Parathyroid adenoma (tissue), 2 donors: Measurements from ENCODE around the gene ECHDC1.

Experiments
- H2AFZ ChIP-seq: fragments of 300-600 bp; sonication (generic); one replicate; pipeline ENCODE4 v1.7.0; 2017; ENCODE audit warnings: antibody characterized with exemption, mild to moderate bottlenecking
- H3K27ac ChIP-seq: fragments of 300-600 bp; sonication (generic); one replicate; pipeline ENCODE4 v1.7.0; 2017
- H3K27me3 ChIP-seq: fragments of 300-600 bp; sonication (generic); one replicate; pipeline ENCODE4 v1.7.0; 2017; ENCODE audit warnings: low read length; ENCODE audit not compliant: control insufficient read depth, insufficient read depth
- H3K36me3 ChIP-seq: fragments of 300-600 bp; sonication (generic); one replicate; pipeline ENCODE4 v1.7.0; 2017; ENCODE audit warnings: low read length; ENCODE audit not compliant: control insufficient read depth, insufficient read depth
- H3K4me1 ChIP-seq: fragments of 300-600 bp; sonication (generic); one replicate; pipeline ENCODE4 v1.7.0; 2017; ENCODE audit warnings: control low read depth
- H3K4me2 ChIP-seq: fragments of 300-600 bp; sonication (generic); one replicate; pipeline ENCODE4 v1.7.0; 2017; ENCODE audit warnings: low read length
- H3K4me3 ChIP-seq: fragments of 300-600 bp; sonication (generic); one replicate; pipeline ENCODE4 v1.7.0; 2017; ENCODE audit warnings: low read depth, low read length
- H3K79me2 ChIP-seq: fragments of 300-600 bp; sonication (generic); one replicate; pipeline ENCODE4 v1.7.0; 2017; ENCODE audit warnings: control low read depth
- H3K9ac ChIP-seq: fragments of 300-600 bp; sonication (generic); one replicate; pipeline ENCODE4 v1.7.0; 2017; ENCODE audit warnings: mild to moderate bottlenecking
- H3K9me3 ChIP-seq: fragments of 300-600 bp; sonication (generic); one replicate; pipeline ENCODE4 v1.7.0; 2017; ENCODE audit warnings: low read length; ENCODE audit not compliant: control insufficient read depth
- CTCF ChIP-seq: fragments of 300-600 bp; sonication (generic); IDR thresholded peaks from one replicate; pipeline ENCODE4 v1.7.0; 2017; ENCODE audit warnings: antibody characterized with exemption, mild to moderate bottlenecking
- donor health status: primary hyperparathyroidism.

The ECHDC1 gene

DNA sequence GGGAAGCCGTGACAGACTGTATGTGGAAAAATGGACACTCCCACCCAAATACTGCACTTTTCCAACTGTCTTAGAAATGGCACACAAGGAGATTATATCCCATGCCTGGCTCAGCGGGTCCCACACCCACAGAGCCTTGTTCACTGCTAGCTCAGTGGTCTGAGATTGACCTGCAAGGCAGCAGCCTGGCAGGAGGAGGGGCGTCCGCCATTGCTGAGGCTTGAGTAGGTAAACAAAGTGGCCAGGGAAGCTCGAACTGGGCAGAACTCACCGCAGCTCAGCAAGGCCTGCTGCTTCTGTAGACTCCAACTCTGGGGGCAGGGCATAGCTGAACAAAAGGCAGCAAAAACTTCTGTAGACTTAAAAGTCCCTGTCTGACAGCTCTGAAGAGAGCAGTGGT, 88.1 kb downstream of the ECHDC1 start:
- H3K79me2 ChIP-seq = no peaks in the 10 kb centered on the region
- H3K9me3 ChIP-seq = no peaks in the 10 kb centered on the region
- no peak for TF ChIP-seq CTCF

DNA sequence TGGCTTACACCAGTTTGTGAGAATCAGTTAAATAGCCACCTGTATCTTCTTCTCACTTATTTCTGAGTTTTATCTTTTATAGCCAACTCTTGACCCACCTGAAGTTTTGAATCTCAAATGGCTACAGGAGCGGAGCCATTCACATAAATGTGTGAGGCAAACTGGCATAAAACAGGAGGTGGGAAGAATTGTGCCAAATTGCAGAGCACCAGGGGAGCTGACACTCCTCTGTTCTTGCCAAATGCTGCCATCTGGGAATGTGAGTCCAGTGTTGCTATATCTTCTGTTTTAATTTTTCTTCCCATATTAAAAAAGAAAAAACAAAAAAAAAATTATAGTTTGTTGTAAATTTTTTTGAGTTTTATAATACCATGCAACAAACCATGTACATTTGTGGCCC, 93.8 kb downstream of the ECHDC1 start:
- Histone ChIP-seq H3K4me3 (no peak overlapping the region), H3K27ac (no peak overlapping the region), H3K4me1 (no peaks in the 10 kb centered on the region), H3K9me3 (no peaks in the 10 kb centered on the region), H2AFZ (no peak overlapping the region), H3K27me3 (no peaks in the 10 kb centered on the region), H3K36me3 (no peaks in the 10 kb centered on the region), H3K9ac (no peak overlapping the region), H3K79me2 (no peaks in the 10 kb centered on the region), H3K4me2 (no peak overlapping the region)
- no peak for TF ChIP-seq CTCF

More for the DNA sequence above, 88.1 kb downstream of the ECHDC1 start:
- no peak overlapping the region for H3K27ac ChIP-seq
- H3K4me3 ChIP-seq = no peak overlapping the region
- H2AFZ ChIP-seq = no peak overlapping the region
- no peaks in the 10 kb centered on the region for H3K36me3 ChIP-seq
- no peaks in the 10 kb centered on the region for H3K4me1 ChIP-seq
- no peaks in the 10 kb centered on the region for H3K27me3 ChIP-seq
- no peak overlapping the region for H3K4me2 ChIP-seq
- H3K9ac ChIP-seq = no peak overlapping the region

- Histone ChIP-seq H3K27ac (no peak overlapping the region), H3K4me2 (no peak overlapping the region), H3K27me3 (no peaks in the 10 kb centered on the region), H3K4me3 (no peak overlapping the region), H2AFZ (no peak overlapping the region), H3K9me3 (no peaks in the 10 kb centered on the region), H3K9ac (no peak overlapping the region), H3K79me2 (no peaks in the 10 kb centered on the region), H3K36me3 (no peaks in the 10 kb centered on the region), H3K4me1 (no peaks in the 10 kb centered on the region)
- TF ChIP-seq CTCF = no peak
These were observed 96.0 kb downstream of the ECHDC1 start for GRCh38 chr6:127247114-127248096.

DNA sequence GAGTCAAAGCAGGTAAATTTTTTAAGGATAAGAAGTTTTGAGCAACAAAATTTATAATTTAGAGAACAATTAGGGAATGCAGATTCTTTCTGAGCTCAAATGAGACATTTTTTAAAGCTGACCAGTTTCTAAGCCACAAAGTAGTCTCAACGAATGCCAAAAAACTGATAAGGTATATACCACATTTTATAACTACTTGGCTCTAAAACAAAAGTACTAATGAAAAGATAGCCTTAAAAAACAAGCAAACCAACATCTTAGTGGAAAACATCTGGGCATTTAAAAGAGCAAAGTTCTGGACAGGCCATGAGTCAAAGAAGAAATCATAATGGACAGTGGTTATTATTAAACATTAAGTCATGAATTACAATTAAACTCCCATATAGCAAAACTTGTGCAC, 99.9 kb downstream of the ECHDC1 start:
- no peaks in the 10 kb centered on the region for H3K9me3 ChIP-seq
- H3K4me1 ChIP-seq = no peaks in the 10 kb centered on the region
- no peaks in the 10 kb centered on the region for H3K79me2 ChIP-seq
- H3K4me2 ChIP-seq = no peak overlapping the region
- no peak overlapping the region for H2AFZ ChIP-seq
- no peaks in the 10 kb centered on the region for H3K36me3 ChIP-seq
- H3K27ac ChIP-seq = no peak overlapping the region
- H3K27me3 ChIP-seq = no peaks in the 10 kb centered on the region
- H3K4me3 ChIP-seq = no peak overlapping the region
- TF ChIP-seq CTCF = no peak
- H3K9ac ChIP-seq = no peak overlapping the region
